Loucy (cell line): ENCODE results near the gene KNL1.

Source experiments
- CTCF ChIP-seq: fragments of 200-600 bp; sonication (generic); conservative IDR thresholded peaks from 2 replicates; pipeline ENCODE4 v1.5.1; 2014; ENCODE audit warnings: mild to moderate bottlenecking, antibody characterized with exemption, low read length
- EZH2phosphoT487 ChIP-seq: fragments of 200-600 bp; IDR thresholded peaks from 2 replicates; pipeline ENCODE4 v1.6.1; 2018; ENCODE audit warnings: antibody characterized with exemption, mild to moderate bottlenecking, moderate library complexity, borderline replicate concordance

GRCh38 chr15:40595219-40595618, 1.2 kb downstream of the KNL1 start:
- TF ChIP-seq CTCF (no peak), EZH2phosphoT487 (no peak)
